HG02678 (cell line): ENCODE results near the gene DMRTA1.
"Not testable (repeated sequence)": the region's sequence is repeated elsewhere in the genome, so short reads cannot be mapped to it uniquely, and the experiment has no call there.

Experiments
- ATAC-seq: cut with Tn5 transposase; IDR thresholded peaks from one replicate; pipeline ENCODE4 v1.9.1; 2021; ENCODE audit warnings: mild to moderate bottlenecking, moderate library complexity; ENCODE audit not compliant: unreplicated experiment

Gene DMRTA1

GRCh38 chr9:22446589-22446949 lies at the start of gene DMRTA1:
Gene DMRTA1, plus strand, starts transcription at chr9:22446824. Its CDS starts 242 bp downstream, at chr9:22447066.
- peak; percentile 28 for ATAC-seq

GRCh38 chr9:22401671-22402070 lies 45.0 kb upstream of the DMRTA1 start:
- ATAC-seq = no peak

GRCh38 chr9:22405869-22406659 lies 40.6 kb upstream of the DMRTA1 start:
- ATAC-seq = no peak

DNA sequence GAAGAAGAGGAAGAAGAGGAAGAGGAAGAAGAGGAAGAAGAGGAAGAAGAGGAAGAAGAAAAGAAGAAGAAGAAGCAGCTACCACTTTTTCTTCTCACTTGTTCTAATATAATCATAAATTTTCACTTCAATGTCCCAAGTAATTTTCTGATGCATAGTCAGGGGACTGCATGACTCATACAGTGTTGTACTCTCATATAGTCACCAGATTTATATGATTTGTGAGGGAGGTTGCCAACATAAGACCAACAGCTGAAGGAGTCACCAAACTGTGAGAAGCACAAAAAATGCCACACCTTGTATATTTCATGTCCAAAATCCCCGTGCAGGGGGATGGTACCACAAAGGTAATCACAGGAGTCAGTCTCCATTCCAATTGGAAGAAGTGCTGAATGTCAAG lies 32.7 kb upstream of the DMRTA1 start:
- no peak for ATAC-seq

DNA sequence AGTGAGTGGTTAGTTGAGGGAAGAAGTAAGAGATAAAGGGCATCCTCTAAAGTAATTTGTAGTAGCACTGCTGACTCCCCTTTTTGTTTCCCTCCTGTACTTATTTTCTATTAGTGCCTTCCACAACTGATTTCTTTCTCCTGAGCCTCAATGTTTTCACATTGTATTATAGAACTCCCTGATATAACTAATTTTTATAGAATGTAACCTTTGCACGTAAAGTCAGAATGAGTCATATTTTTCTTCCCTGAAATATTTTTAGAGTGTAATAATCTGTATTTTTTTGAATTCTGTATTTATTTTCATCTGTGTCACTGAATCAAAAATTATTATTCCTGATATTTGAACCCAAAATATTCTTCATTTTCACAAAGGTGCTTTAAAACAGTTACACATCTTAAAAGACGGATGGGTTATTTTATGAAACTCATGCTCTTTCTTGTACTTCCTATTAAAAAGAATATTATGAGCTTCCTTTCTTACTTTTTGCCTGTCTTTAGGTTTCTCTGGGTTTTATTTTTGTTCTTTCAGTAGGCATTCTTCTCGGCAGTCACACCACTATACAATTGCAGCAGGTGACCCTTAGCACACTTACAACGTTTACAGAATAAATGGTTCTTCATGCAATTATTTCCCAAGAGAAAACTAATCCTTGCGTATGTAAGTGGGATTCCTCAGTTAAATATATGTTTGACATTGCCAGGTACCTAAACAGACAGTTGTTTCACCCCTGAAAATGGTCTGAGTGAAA lies 30.5 kb upstream of the DMRTA1 start:
- ATAC-seq = no peak

GRCh38 chr9:22416692-22417060 lies 29.9 kb upstream of the DMRTA1 start:
- ATAC-seq = no peak

GRCh38 chr9:22423566-22423965 lies 23.1 kb upstream of the DMRTA1 start:
- ATAC-seq = no peak

DNA sequence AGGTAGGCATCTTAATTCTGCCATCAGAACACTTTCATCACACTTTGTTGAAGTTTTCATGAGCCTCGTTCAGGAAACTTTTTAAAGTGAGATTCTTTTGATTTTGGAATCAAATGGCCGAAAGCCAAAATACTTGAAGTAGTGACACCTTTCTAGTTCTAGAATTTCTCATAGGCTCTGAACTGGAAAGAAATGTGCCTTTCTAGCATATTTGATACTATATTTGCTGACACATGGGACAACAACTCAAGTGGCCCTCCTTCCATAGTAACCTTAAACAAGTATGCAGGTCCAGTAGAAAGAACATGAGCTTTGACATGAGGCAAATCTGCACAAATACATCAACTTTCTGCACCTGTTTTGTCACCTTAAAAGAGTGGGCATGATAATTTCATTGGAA lies 22.0 kb upstream of the DMRTA1 start:
- ATAC-seq = no peak

DNA sequence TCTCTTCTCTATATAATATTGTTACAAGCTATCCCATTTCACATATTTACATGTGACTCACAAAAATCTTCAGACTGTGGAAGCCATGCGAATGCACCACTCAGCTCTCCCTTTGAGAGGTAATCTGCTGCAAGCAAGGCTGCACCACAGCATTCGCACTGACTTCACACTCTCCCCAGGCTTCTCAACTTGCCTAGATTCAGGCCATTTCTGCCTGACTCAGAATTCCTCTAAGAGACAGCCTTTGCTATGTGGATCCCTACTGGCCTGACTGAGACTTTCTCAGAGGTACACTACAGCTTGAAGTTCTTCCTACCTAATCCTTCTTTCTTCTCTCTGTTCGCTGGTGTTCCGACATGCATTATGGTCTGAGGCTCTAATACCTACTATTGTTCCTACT lies 21.1 kb upstream of the DMRTA1 start:
- no peak for ATAC-seq

GRCh38 chr9:22427226-22427880 lies 19.3 kb upstream of the DMRTA1 start:
- ATAC-seq = no peak

DNA sequence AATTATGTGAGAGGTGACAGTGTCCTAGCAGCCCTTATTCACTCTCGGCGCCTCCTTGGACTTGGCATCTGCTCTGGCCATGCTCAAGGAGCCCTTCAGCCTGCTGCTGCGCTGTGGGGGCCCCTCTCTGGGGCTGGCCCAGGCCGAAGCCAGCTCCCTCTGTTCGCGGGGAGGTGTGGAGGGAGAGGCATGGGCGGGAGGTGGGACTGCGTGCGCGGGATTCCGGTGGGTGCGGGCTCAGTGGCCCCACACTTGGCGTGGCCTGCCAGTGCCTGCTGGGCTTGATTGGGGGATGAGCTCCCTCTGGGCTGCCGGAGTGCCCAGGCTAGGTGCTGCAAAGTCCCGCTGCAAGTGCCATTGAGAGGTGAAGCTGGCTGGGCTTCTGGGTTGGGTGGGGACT lies 12.9 kb upstream of the DMRTA1 start:
- no peak for ATAC-seq

- ATAC-seq = not testable (repeated sequence)
Observed at GRCh38 chr9:22435252-22435651, 11.4 kb upstream of the DMRTA1 start.

GRCh38 chr9:22437461-22438067 lies 9.1 kb upstream of the DMRTA1 start:
- ATAC-seq = not testable (repeated sequence)

GRCh38 chr9:22440841-22441240 lies 5.8 kb upstream of the DMRTA1 start:
- ATAC-seq = no peak

- ATAC-seq = peak; percentile 83
Observed at GRCh38 chr9:22446950-22447617, 460 bp downstream of the DMRTA1 start.

DNA sequence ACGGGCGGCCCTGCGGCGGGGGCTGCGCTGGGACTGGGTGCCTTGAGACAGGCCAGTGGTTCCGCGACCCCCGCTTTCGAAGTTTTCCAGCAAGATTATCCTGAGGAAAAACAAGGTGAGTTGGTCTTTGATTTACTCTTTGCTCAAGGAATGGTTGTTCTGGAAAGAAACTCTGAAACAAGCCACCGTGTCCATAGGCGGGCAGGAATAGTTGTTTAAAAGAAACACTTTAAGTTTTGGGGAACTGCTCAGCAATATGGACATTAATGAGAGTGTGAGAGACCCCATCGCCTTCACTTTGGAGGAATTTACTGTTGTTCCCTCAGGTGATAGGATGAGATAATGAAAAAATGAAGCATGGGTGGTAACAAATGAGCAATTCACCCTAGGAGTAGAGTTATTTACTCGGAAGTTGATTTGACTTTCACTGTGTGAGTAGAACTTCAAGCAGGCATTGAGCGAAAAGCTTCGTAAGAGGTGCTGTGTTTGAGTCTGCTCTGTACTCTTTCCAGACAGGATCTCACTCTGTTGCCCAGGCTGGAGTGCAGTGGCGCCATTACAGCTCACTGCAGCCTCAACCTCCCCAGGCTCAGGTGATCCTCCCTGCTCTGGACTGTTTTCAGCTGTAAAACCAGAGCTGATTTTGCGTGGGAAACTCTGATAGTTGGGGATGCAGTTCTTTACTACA lies 1.1 kb downstream of the DMRTA1 start:
- no peak for ATAC-seq

DNA sequence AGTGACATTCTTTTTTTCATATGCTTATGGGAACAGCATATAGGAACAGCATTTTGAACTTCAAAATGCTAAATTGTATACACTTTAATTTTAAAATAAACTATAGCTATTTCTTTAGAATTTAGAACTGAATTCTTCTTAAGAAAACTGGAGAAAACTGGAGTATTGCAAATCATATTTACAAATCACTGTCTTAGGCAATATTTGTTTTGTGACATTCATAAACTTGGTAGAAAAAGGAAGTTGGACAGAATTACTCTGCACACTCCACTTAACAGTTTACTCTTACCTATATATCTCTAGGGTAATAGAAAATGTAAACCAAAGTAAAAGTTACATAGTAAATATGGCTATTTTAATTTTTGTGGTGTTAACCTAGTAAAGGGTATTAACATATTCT lies 3.1 kb downstream of the DMRTA1 start:
- ATAC-seq = no peak

DNA sequence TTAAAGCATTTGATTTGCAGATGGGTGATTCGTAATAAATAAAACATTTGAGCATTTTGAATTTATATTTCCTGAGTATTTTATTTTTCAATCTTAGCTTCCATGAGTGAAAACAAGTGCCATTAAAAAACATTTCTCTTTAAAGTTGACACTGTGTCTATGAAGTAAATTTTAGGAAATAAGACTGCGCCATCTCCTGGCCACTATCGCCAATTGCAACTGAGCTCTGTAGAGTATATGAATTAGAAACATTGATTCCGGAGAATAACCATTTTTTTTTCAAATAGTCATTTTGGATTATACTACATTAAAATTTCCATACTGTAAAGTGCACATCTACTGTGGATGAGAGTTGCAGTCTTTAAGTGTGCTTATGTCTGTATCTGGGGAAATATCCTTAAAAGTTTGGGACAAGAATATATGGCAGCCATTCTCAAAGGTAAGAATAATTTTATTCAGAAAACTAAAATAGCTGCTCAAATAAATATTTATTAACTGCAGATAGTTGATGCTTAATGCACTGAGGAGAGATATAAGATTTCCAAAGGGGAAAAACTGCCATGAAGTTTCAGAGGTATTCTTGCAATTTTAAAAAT lies 5.9 kb downstream of the DMRTA1 start:
- peak; percentile 70 for ATAC-seq

DNA sequence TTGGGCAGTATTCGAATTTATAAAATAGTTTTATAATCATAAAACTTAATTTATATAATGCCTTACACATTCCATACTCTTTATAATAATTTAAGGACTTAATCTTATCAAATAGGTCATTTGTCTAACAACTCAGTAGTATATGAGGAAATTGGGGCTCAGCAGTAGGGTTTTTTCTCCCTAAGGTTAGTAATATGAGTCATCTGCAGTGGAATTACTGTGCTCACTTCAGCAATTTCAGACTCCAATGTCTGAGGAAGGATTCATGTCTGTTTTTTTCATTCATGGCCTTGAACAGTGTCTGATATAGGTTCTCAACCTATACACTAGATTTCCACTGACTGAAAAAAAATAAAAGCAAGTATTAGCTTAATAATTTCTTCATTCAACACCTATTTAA lies 7.4 kb downstream of the DMRTA1 start:
- no peak for ATAC-seq

GRCh38 chr9:22455181-22455580 lies 8.6 kb downstream of the DMRTA1 start:
- no peak for ATAC-seq
